K562 (cell line): ENCODE results near the gene KHSRP. TPM values are rescaled to one million over a fixed set of nuclear protein-coding genes. Genes with fewer than 3 reads are reported as not detected.

ENCODE experiments used
- ATAC-seq: fragments of 200-7000 bp; cut with Tn5 transposase; 3 replicates; pipeline ENCODE4 v1.9.1; 2020; ENCODE audit warnings: moderate library complexity
- BruUV-seq: library from RNA; stranded (reverse); fragments of 400-500 nt; replicated peaks from 2 replicates; lab custom pipeline; 2021; lab: Mats Ljungman, UMichigan
- CTCF ChIA-PET: fragments of 300-600 bp; formaldehyde crosslinking; extraction: SDS; loops from one replicate; lab custom pipeline; 2021; ENCODE audit warnings: low intra/inter-chr PET ratio; lab: Yijun Ruan, JAX
- POLR2A ChIA-PET: fragments of 300-600, 350-650 bp; sonication (Branson Sonifier 250); formaldehyde crosslinking; extraction: SDS; loops from one replicate; lab custom pipeline; 2021; ENCODE audit warnings: antibody characterized with exemption, inconsistent platforms; lab: Yijun Ruan, JAX
- DNase-seq, 4 experiments: peaks; one replicate each; pipeline versions ENCODE4 v3.0.0 to v3.0.0-alpha.2; 2011 to 2018; ENCODE audit warnings: low spot score in 3 of 4, mixed read lengths in 3 of 4; ENCODE audit errors: extremely low read depth in 1 of 4
- FAIRE-seq: peaks from 2 replicates; lab custom pipeline; 2011; peaks lifted over from hg19 to GRCh38; lab: Jason Lieb, UNC
- H2AFZ ChIP-seq: 2 replicates; pipeline ENCODE4 v1.6.0; 2011; ENCODE audit warnings: low read depth, low read length, control low read depth, inconsistent platforms
- H3K27ac ChIP-seq: fragments of 200-600 bp; 3 replicates; pipeline ENCODE4 v1.8.0; 2011; ENCODE audit warnings: low read depth, mild to moderate bottlenecking, control low read depth, inconsistent platforms, low read length, moderate library complexity, mixed read lengths; ENCODE audit errors: extremely low read depth
- H3K27me3 ChIP-seq, 2 experiments: fragments of 300-600 bp in 1 of 2; 2 replicates in 1 of 2; 3 replicates in 1 of 2; pipeline versions ENCODE4 v1.6.0 to v1.8.0; 2011; ENCODE audit warnings: inconsistent platforms in 2 of 2, low read length in 2 of 2, mild to moderate bottlenecking in 1 of 2, mixed read lengths in 1 of 2, moderate library complexity in 1 of 2; ENCODE audit not compliant: control insufficient read depth in 2 of 2, insufficient read depth in 2 of 2
- H3K36me3 ChIP-seq: fragments of 300-600 bp; 3 replicates; pipeline ENCODE4 v1.8.0; 2011; ENCODE audit warnings: mild to moderate bottlenecking, low read length, inconsistent platforms; ENCODE audit not compliant: control insufficient read depth, insufficient read depth
- H3K4me1 ChIP-seq, 2 experiments: fragments of 200-600 bp in 1 of 2; replicated peaks in 1 of 2; 2 replicates in 1 of 2; 3 replicates in 1 of 2; pipeline versions ENCODE4 v1.5.1 to v1.8.0; 2011; ENCODE audit warnings: inconsistent platforms in 2 of 2, low read length in 2 of 2, mild to moderate bottlenecking in 1 of 2, mixed read lengths in 1 of 2, moderate library complexity in 1 of 2; ENCODE audit not compliant: control insufficient read depth in 2 of 2, insufficient read depth in 2 of 2
- H3K4me2 ChIP-seq: 2 replicates; pipeline ENCODE4 v1.6.1; 2011; ENCODE audit warnings: low read length, control low read depth, inconsistent platforms, mixed read lengths; ENCODE audit not compliant: insufficient read depth
- H3K4me3 ChIP-seq: fragments of 200-600 bp; sonication (generic), shearing (Covaris generic); 2 replicates; pipeline ENCODE4 v1.5.1; 2016; ENCODE audit warnings: control low read depth, inconsistent platforms
- H3K79me2 ChIP-seq: fragments of 200-600 bp; 3 replicates; pipeline ENCODE4 v1.8.0; 2011; ENCODE audit warnings: low read length, inconsistent platforms; ENCODE audit not compliant: control insufficient read depth, insufficient read depth
- H3K9ac ChIP-seq, 2 experiments: 2 replicates each; pipeline versions ENCODE4 v1.6.0 to v1.6.1; 2011; ENCODE audit warnings: low read depth in 2 of 2, low read length in 2 of 2, control low read depth in 1 of 2, inconsistent platforms in 1 of 2, mild to moderate bottlenecking in 1 of 2, mixed read lengths in 1 of 2; ENCODE audit not compliant: insufficient read depth in 1 of 2
- H3K9me1 ChIP-seq: one replicate; pipeline ENCODE4 v1.6.0; 2011; ENCODE audit warnings: inconsistent platforms, mild to moderate bottlenecking, low read length, moderate library complexity; ENCODE audit not compliant: control insufficient read depth, insufficient read depth
- H3K9me3 ChIP-seq: replicated peaks from 2 replicates; pipeline ENCODE4 v1.5.1; 2011; ENCODE audit warnings: low read depth, low read length, inconsistent platforms; ENCODE audit not compliant: control insufficient read depth, insufficient read depth
- H4K20me1 ChIP-seq: replicated peaks from 2 replicates; pipeline ENCODE4 v1.6.1; 2011; ENCODE audit warnings: low read length, inconsistent platforms, mixed read lengths; ENCODE audit not compliant: control insufficient read depth, insufficient read depth
- BCOR ChIP-seq: fragments of 450-650 bp; IDR thresholded peaks from 2 replicates; pipeline ENCODE4 v1.6.1; 2016
- BHLHE40 ChIP-seq: IDR thresholded peaks from 2 replicates; pipeline ENCODE4 v1.6.1; 2011; ENCODE audit warnings: low read length, improper control_type of control experiment
- EHMT2 ChIP-seq: fragments of 450-650 bp; IDR thresholded peaks from 2 replicates; pipeline ENCODE4 v1.6.1; 2018; ENCODE audit warnings: antibody characterized with exemption
- HDAC3 ChIP-seq: fragments of 450-650 bp; IDR thresholded peaks from 2 replicates; pipeline ENCODE4 v1.6.1; 2018; ENCODE audit warnings: borderline replicate concordance, mild to moderate bottlenecking, moderate library complexity; ENCODE audit not compliant: partially characterized antibody
- JUND ChIP-seq, 2 experiments: IDR thresholded peaks; 2 replicates in 1 of 2; 3 replicates in 1 of 2; pipeline ENCODE4 v1.6.1; 2011; ENCODE audit warnings: borderline replicate concordance in 2 of 2, low read depth in 2 of 2, low read length in 2 of 2, improper control_type of control experiment in 1 of 2, missing biosample characterization in 1 of 2, missing genetic modification characterization in 1 of 2, missing genetic modification reagents in 1 of 2
- KLF1 ChIP-seq: fragments of 450-650 bp; IDR thresholded peaks from 2 replicates; pipeline ENCODE4 v1.6.1; 2016; ENCODE audit warnings: missing genetic modification characterization, missing compliant biosample characterization
- NFIX ChIP-seq: fragments of 250-450 bp; sonication (Bioruptor Pico); IDR thresholded peaks from 2 replicates; pipeline ENCODE4 v1.4.0; 2020; ENCODE audit warnings: low read depth, mild to moderate bottlenecking, moderate library complexity
- SMARCC2 ChIP-seq: fragments of 450-650 bp; IDR thresholded peaks from 2 replicates; pipeline ENCODE4 v1.6.1; 2017; ENCODE audit warnings: antibody characterized with exemption, moderate library complexity, mild to moderate bottlenecking, low read depth
- TFAM ChIP-seq: fragments of 250-450 bp; sonication (Bioruptor Pico); conservative IDR thresholded peaks from 2 replicates; pipeline ENCODE4 v1.5.0; 2021; ENCODE audit warnings: mild to moderate bottlenecking, moderate library complexity
- ZNF408 ChIP-seq: fragments of 250-450 bp; sonication (Bioruptor Pico); IDR thresholded peaks from 2 replicates; pipeline ENCODE4 v1.4.0; 2020; ENCODE audit warnings: low read depth, mild to moderate bottlenecking, moderate library complexity
- ZNF444 ChIP-seq: fragments of 250-450 bp; sonication (Bioruptor Pico); IDR thresholded peaks from 2 replicates; pipeline ENCODE4 v1.4.0; 2020; ENCODE audit warnings: mild to moderate bottlenecking, moderate library complexity
- ZNF507 ChIP-seq: conservative IDR thresholded peaks from 2 replicates; pipeline ENCODE4 v1.6.1; 2017; ENCODE audit warnings: missing genetic modification characterization, missing compliant biosample characterization
- ZNF766 ChIP-seq: fragments of 200-800 bp; sonication (Bioruptor generic); conservative IDR thresholded peaks from 2 replicates; pipeline ENCODE4 v1.6.1; 2016; ENCODE audit warnings: missing genetic modification characterization, missing compliant biosample characterization
- WGBS: fragments of 100-300 bp; shearing (Covaris generic); methylation state at CpG from one replicate; pipeline ENCODE4 v1.1.6; 2016; ENCODE audit warnings: low coverage, mixed read lengths; ENCODE audit not compliant: insufficient coverage; ENCODE audit errors: missing lambda C conversion rate; 5-methylcytosine and 5-hydroxymethylcytosine counted together
- in situ Hi-C: fragments of 300-500 bp; cut with MboI; formaldehyde crosslinking; loops from 4 replicates; pipeline ENCODE4 v1.15.0; 2018; ENCODE audit warnings: inconsistent platforms, mixed read lengths
- intact Hi-C: fragments of 100-400 bp; cut with micrococcal nuclease; formaldehyde crosslinking; loops from 2 replicates; pipeline ENCODE4 v1.14.2; 2022
- polyA plus RNA-seq, 8 experiments: library from polyadenylated mRNA; depleted of rRNA in 4 of 8; stranded (reverse) in 5 of 8; unstranded in 3 of 8; fragments of >200 nt; fragmentation: Nextera tagmentation in 2 of 8; fragmentation: Illumina TruSeq in 1 of 8; extraction: Ambion mirVana in 2 of 8; extraction: Trizol in 1 of 8; gene quantifications; 2 replicates each; pipeline versions ENCODE4 v1.2.1 to v1.2.3, GENCODE V29; 2011 to 2014; ENCODE audit warnings: inconsistent platforms in 1 of 8, missing spikeins in 1 of 8
- total RNA-seq, 7 experiments: library from RNA; depleted of rRNA in 6 of 7; stranded (reverse); fragments of >200 nt in 6 of 7; fragmentation: Illumina TruSeq in 2 of 7; extraction: Trizol in 2 of 7; gene quantifications; 2 replicates each; pipeline versions ENCODE4 v1.2.1 to v1.2.3, GENCODE V29; 2011 to 2021; ENCODE audit warnings: low replicate concordance in 1 of 7
- TF ChIP-seq, protein P1 (sequence below), 3 experiments: fragments of 200-800 bp in 1 of 3; sonication (Bioruptor generic) in 1 of 3; sonication (generic) in 1 of 3; formaldehyde crosslinking in 1 of 3; IDR thresholded peaks; 2 replicates each; pipeline versions ENCODE4 v1.6.1 to v1.8.0; 2016 to 2022; ENCODE audit warnings: mild to moderate bottlenecking in 2 of 3, missing compliant biosample characterization in 2 of 3, missing genetic modification characterization in 2 of 3, missing genetic modification reagents in 1 of 3
- TF ChIP-seq, protein P2 (sequence below): sonication (generic); formaldehyde crosslinking; IDR thresholded peaks from 2 replicates; pipeline ENCODE4 v1.4.0; 2020; ENCODE audit warnings: mild to moderate bottlenecking, missing genetic modification reagents
- TF ChIP-seq, protein P3 (sequence below): fragments of 450-650 bp; formaldehyde crosslinking; IDR thresholded peaks from 2 replicates; pipeline ENCODE4 v1.4.0; 2022; ENCODE audit warnings: missing genetic modification characterization

Gene KHSRP
- total and polyA plus RNA-seq, 9 of the 15 experiments (the other 6 are each of a cell fraction or from before 2014, with no cell fraction given) = 4.2 to 564 (median 139) TPM

DNA sequence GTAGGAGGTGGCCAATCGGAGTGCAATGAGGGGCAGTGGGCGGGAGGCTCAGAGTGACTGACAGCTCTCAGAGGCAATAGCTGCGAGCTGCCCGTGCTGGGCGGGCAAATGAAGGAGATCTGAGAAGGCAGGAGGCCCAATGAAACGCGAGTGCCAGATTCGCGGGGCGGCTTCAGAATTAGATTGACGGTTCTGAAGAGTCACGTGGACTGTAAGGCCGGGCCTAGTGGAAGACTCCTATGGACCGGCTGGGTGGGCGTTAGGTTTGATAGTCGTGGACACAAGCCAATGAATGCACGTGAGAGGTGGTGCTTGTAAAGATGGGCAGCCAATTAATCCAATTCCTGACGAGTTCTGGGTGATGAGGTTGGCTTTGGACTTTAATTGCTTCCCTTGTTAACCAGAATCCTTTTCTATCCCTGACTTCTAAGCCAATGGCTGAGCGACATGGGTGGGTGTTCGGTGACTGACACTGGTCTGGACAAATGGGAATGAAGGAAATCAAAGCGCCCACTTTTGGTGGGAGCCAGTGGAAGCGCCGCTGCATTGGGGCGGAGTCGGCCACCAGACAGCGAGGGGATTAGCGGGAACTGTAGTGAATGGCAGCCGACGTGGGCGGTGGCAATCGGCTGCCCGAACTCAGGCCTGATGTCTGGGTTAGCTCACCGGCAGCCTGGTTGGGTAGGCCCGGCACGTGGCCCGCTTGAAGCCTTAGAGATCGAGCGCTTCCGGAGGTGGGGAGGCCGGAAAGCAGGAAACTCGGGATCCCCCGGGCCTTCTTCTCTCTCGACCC lies 524 bp upstream of the KHSRP start:
- intact Hi-C loops (loop anchor here (10.0 kb wide), 2 partner anchors 110 to 260 kb away; no protein-coding TSS in a partner anchor), in situ Hi-C loops (no loop called here)
- peak overlapping the region; percentile 53 for H3K4me2 ChIP-seq
- peaks cover 17 to 46% of the 10 kb centered on the region in 2 experiments for H3K4me1 ChIP-seq
- no peaks in the 10 kb centered on the region for H3K27me3 ChIP-seq
- FAIRE-seq (peak; percentile 100), DNase-seq (peak; percentile 90 to 100 (median 94)), ATAC-seq (peak; percentile 94)
- POLR2A ChIA-PET = interaction anchor here (0.5 to 2.4 kb wide), 16 partner anchors 10 to 829 kb away, joined by 3 to 16 read pairs (median 3); partner anchors contain the start of genes ALKBH7 and TNFSF9
- H3K9me3 ChIP-seq = no peaks in the 10 kb centered on the region
- peaks cover 32% of the 10 kb centered on the region for H3K36me3 ChIP-seq
- peak overlapping the region; percentile 47 to 87 for H3K9ac ChIP-seq
- peak overlapping the region; percentile 78 for H3K27ac ChIP-seq
- H4K20me1 ChIP-seq = peaks cover 39% of the 10 kb centered on the region
- peak overlapping the region; percentile 81 for H2AFZ ChIP-seq
- BruUV-seq = no TSS peak
- WGBS = 2% methylated on average over 42 of the region's 43 CpGs
- H3K79me2 ChIP-seq = peaks cover 55% of the 10 kb centered on the region
- peak overlapping the region; percentile 82; the same call in 1 of the 2 replicates for H3K4me3 ChIP-seq
- H3K9me1 ChIP-seq = peaks cover 14% of the 10 kb centered on the region
- CTCF ChIA-PET = no interaction called here
- TF ChIP-seq, protein P1, sequence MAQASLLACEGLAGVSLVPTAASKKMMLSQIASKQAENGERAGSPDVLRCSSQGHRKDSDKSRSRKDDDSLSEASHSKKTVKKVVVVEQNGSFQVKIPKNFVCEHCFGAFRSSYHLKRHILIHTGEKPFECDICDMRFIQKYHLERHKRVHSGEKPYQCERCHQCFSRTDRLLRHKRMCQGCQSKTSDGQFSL (CRISPR knock-in tag; IDR thresholded peaks at IDR 0.05) = no peak
- TF ChIP-seq, protein P1 (tag; IDR thresholded peaks at IDR 0.05) = no peak
- TF ChIP-seq BCOR (no peak; the same call in 1 of the 2 replicates), EHMT2 (no peak), JUND (IDR thresholded peaks at IDR 0.05; ENCODE audit: borderline replicate concordance, low read depth, low read length) (no peak), JUND (tag; IDR thresholded peaks at IDR 0.05; ENCODE audit: borderline replicate concordance, low read depth, low read length) (no peak; the same call in 2 of the 3 replicates), TFAM (CRISPR knock-in tag) (no peak), ZNF444 (CRISPR knock-in tag) (peak; percentile 45; the same call in 1 of the 2 replicates), BHLHE40 (peak; percentile 79), ZNF408 (no peak), NFIX (no peak), ZNF766 (CRISPR knock-in tag) (peak; percentile 77; the same call in 1 of the 2 replicates), KLF1 (tag) (peak; percentile 74; the same call in 1 of the 2 replicates), ZNF507 (no peak), HDAC3 (no peak), SMARCC2 (no peak)
- TF ChIP-seq, protein P2, sequence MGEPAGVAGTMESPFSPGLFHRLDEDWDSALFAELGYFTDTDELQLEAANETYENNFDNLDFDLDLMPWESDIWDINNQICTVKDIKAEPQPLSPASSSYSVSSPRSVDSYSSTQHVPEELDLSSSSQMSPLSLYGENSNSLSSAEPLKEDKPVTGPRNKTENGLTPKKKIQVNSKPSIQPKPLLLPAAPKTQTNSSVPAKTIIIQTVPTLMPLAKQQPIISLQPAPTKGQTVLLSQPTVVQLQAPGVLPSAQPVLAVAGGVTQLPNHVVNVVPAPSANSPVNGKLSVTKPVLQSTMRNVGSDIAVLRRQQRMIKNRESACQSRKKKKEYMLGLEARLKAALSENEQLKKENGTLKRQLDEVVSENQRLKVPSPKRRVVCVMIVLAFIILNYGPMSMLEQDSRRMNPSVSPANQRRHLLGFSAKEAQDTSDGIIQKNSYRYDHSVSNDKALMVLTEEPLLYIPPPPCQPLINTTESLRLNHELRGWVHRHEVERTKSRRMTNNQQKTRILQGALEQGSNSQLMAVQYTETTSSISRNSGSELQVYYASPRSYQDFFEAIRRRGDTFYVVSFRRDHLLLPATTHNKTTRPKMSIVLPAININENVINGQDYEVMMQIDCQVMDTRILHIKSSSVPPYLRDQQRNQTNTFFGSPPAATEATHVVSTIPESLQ (CRISPR knock-in tag) = peak; percentile 99
- TF ChIP-seq, protein P3, sequence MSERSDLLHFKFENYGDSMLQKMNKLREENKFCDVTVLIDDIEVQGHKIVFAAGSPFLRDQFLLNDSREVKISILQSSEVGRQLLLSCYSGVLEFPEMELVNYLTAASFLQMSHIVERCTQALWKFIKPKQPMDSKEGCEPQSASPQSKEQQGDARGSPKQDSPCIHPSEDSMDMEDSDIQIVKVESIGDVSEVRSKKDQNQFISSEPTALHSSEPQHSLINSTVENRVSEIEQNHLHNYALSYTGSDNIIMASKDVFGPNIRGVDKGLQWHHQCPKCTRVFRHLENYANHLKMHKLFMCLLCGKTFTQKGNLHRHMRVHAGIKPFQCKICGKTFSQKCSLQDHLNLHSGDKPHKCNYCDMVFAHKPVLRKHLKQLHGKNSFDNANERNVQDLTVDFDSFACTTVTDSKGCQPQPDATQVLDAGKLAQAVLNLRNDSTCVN (CRISPR knock-in tag) = no peak
